Measurements from ENCODE around the gene TPM2.

- no peak for TF ChIP-seq RARB (CRISPR knock-in tag; IDR thresholded peaks at IDR 0.05)
- no peak for TF ChIP-seq ZFP30 (CRISPR knock-in tag; IDR thresholded peaks at IDR 0.05)
- TF ChIP-seq CREB5 (CRISPR knock-in tag; IDR thresholded peaks at IDR 0.05; ENCODE audit: low read depth), result no peak
- TF ChIP-seq ZFP3 (CRISPR knock-in tag; IDR thresholded peaks at IDR 0.05), result no peak
- no peak for TF ChIP-seq TCF4 (CRISPR knock-in tag; IDR thresholded peaks at IDR 0.05; ENCODE audit: borderline replicate concordance)
- no peak for TF ChIP-seq OSR1 (CRISPR knock-in tag; IDR thresholded peaks at IDR 0.05)
- no peak for TF ChIP-seq ZNF70 (CRISPR knock-in tag; IDR thresholded peaks at IDR 0.05)
- no peak for TF ChIP-seq ESRRG (CRISPR knock-in tag; IDR thresholded peaks at IDR 0.05)
- TF ChIP-seq, protein P1, sequence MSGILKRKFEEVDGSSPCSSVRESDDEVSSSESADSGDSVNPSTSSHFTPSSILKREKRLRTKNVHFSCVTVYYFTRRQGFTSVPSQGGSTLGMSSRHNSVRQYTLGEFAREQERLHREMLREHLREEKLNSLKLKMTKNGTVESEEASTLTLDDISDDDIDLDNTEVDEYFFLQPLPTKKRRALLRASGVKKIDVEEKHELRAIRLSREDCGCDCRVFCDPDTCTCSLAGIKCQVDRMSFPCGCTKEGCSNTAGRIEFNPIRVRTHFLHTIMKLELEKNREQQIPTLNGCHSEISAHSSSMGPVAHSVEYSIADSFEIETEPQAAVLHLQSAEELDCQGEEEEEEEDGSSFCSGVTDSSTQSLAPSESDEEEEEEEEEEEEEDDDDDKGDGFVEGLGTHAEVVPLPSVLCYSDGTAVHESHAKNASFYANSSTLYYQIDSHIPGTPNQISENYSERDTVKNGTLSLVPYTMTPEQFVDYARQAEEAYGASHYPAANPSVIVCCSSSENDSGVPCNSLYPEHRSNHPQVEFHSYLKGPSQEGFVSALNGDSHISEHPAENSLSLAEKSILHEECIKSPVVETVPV (CRISPR knock-in tag; IDR thresholded peaks at IDR 0.05), result no peak
- TF ChIP-seq SNAI2 (CRISPR knock-in tag; IDR thresholded peaks at IDR 0.05), result no peak
- TF ChIP-seq ZNF565 (CRISPR knock-in tag; conservative IDR thresholded peaks at IDR 0.05; ENCODE audit: low read depth), result no peak
Observed at GRCh38 chr9:35725362-35725761, 35.6 kb upstream of the TPM2 start.
